Suprapubic skin (tissue), 4 donors: ENCODE data around the gene NTM.

Experiments used
- EP300 ChIP-seq: sonication (generic); formaldehyde crosslinking; IDR thresholded peaks from one replicate; pipeline ENCODE4 v1.6.1; 2017; ENCODE audit warnings: antibody characterized with exemption
- POLR2A ChIP-seq, 2 donors: fragments of 450-650 bp; IDR thresholded peaks; one replicate each; pipeline ENCODE4 v1.6.1; 2017; ENCODE audit warnings: antibody characterized with exemption in 2 of 2, mild to moderate bottlenecking in 2 of 2, moderate library complexity in 2 of 2
- POLR2AphosphoS5 ChIP-seq, 3 donors: sonication (generic); formaldehyde crosslinking; IDR thresholded peaks; one replicate each; pipeline ENCODE4 v1.6.1; 2017; ENCODE audit warnings: antibody characterized with exemption in 3 of 3
- TF ChIP-seq, protein P1 (sequence below), 2 donors: fragments of 200-600 bp in 1 of 2; fragments of 450-650 bp in 1 of 2; sonication (generic) in 1 of 2; IDR thresholded peaks; one replicate each; pipeline ENCODE4 v1.5.1; 2016 to 2019; ENCODE audit warnings: antibody characterized with exemption in 2 of 2, mild to moderate bottlenecking in 1 of 2, moderate library complexity in 1 of 2

DNA sequence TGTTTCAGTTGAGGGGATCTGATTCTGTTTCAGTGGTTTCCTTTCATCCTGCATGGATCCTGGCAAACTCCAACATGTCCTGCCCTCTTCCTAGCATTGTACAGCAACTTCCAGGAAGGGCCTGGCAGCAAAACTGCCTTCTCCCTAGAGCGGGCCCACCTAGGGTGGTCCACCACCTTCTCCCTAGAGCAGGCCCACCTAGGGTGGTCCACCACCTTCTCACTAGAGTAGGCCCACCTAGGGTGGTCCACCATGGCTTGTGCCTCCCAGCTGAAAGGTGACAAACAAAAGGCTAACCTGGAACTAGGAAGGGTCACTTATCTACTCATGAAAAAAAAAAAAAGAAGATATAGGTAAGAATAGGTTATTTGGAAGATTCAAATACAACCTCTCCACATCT lies 92.2 kb downstream of the NTM start:
- TF ChIP-seq, protein P1, sequence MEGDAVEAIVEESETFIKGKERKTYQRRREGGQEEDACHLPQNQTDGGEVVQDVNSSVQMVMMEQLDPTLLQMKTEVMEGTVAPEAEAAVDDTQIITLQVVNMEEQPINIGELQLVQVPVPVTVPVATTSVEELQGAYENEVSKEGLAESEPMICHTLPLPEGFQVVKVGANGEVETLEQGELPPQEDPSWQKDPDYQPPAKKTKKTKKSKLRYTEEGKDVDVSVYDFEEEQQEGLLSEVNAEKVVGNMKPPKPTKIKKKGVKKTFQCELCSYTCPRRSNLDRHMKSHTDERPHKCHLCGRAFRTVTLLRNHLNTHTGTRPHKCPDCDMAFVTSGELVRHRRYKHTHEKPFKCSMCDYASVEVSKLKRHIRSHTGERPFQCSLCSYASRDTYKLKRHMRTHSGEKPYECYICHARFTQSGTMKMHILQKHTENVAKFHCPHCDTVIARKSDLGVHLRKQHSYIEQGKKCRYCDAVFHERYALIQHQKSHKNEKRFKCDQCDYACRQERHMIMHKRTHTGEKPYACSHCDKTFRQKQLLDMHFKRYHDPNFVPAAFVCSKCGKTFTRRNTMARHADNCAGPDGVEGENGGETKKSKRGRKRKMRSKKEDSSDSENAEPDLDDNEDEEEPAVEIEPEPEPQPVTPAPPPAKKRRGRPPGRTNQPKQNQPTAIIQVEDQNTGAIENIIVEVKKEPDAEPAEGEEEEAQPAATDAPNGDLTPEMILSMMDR (IDR thresholded peaks at IDR 0.05), result no peak
- TF ChIP-seq POLR2AphosphoS5 (IDR thresholded peaks at IDR 0.05) (no peak), POLR2A (IDR thresholded peaks at IDR 0.05) (no peak), EP300 (no peak)
